CD14-positive monocyte (primary cell): Measurements from ENCODE around the gene MACROD1. TPM values are rescaled to one million over a fixed set of nuclear protein-coding genes. Genes with fewer than 3 reads are reported as not detected.

Experiments
- DNase-seq, 3 donors: peaks; one replicate each; pipeline ENCODE4 v3.0.0-alpha.2; 2011 to 2022
- H2AFZ ChIP-seq: 2 replicates; pipeline ENCODE4 v1.6.0; 2012; ENCODE audit warnings: mild to moderate bottlenecking, low read depth, low read length, inconsistent platforms; ENCODE audit not compliant: insufficient read depth, poor library complexity, severe bottlenecking
- H3K27ac ChIP-seq, 2 donors: 1 replicate in 1 of 2; 2 replicates in 1 of 2; pipeline ENCODE4 v1.5.1; 2012 to 2013; ENCODE audit warnings: low read length in 2 of 2, control low read depth in 1 of 2, inconsistent platforms in 1 of 2, low read depth in 1 of 2, mild to moderate bottlenecking in 1 of 2
- H3K27me3 ChIP-seq, 2 donors: one replicate each; pipeline versions ENCODE4 v1.6.0 to v1.6.1; 2011 to 2013; ENCODE audit warnings: low read length in 2 of 2; ENCODE audit not compliant: control insufficient read depth in 2 of 2, insufficient read depth in 2 of 2
- H3K36me3 ChIP-seq, 2 donors: replicated peaks in 1 of 2; 1 replicate in 1 of 2; 2 replicates in 1 of 2; pipeline versions ENCODE4 v1.5.1 to v1.6.1; 2012 to 2013; ENCODE audit warnings: low read length in 2 of 2, control low read depth in 1 of 2, inconsistent platforms in 1 of 2, mild to moderate bottlenecking in 1 of 2; ENCODE audit not compliant: insufficient read depth in 2 of 2, control insufficient read depth in 1 of 2
- H3K4me1 ChIP-seq, 2 donors: 1 replicate in 1 of 2; 2 replicates in 1 of 2; pipeline versions ENCODE4 v1.5.1 to v1.6.1; 2012 to 2013; ENCODE audit warnings: low read length in 2 of 2, control low read depth in 1 of 2, inconsistent platforms in 1 of 2, mild to moderate bottlenecking in 1 of 2, moderate library complexity in 1 of 2; ENCODE audit not compliant: insufficient read depth in 2 of 2, control insufficient read depth in 1 of 2
- H3K4me2 ChIP-seq: replicated peaks from 2 replicates; pipeline ENCODE3; 2012; ENCODE audit warnings: low read length, moderate library complexity, mild to moderate bottlenecking; ENCODE audit not compliant: poor library complexity, severe bottlenecking; ENCODE audit errors: extremely low read depth
- H3K4me3 ChIP-seq, 3 experiments: fragments of 200-600 bp in 1 of 3; sonication (generic) in 1 of 3; replicated peaks in 1 of 3; 1 replicate in 2 of 3; 2 replicates in 1 of 3; pipeline ENCODE4 v1.5.1; 2011 to 2013; ENCODE audit warnings: low read length in 3 of 3, mild to moderate bottlenecking in 3 of 3, control low read depth in 2 of 3, low read depth in 2 of 3, inconsistent platforms in 1 of 3, moderate library complexity in 1 of 3
- H3K79me2 ChIP-seq: 2 replicates; pipeline ENCODE4 v1.6.0; 2012; ENCODE audit warnings: mild to moderate bottlenecking, control low read depth, inconsistent platforms, low read length, moderate library complexity; ENCODE audit not compliant: insufficient read depth
- H3K9ac ChIP-seq: 2 replicates; pipeline ENCODE4 v1.6.0; 2017; ENCODE audit warnings: low read length, mild to moderate bottlenecking; ENCODE audit not compliant: insufficient read depth, poor library complexity, severe bottlenecking
- H3K9me3 ChIP-seq, 2 donors: replicated peaks in 1 of 2; 1 replicate in 1 of 2; 2 replicates in 1 of 2; pipeline versions ENCODE4 v1.5.1 to v1.6.1; 2012 to 2013; ENCODE audit warnings: low read length in 2 of 2, control low read depth in 1 of 2; ENCODE audit not compliant: control insufficient read depth in 1 of 2, insufficient read depth in 1 of 2
- H4K20me1 ChIP-seq: 2 replicates; pipeline ENCODE4 v1.6.0; 2012; ENCODE audit warnings: mild to moderate bottlenecking, low read length, control low read depth, moderate library complexity; ENCODE audit not compliant: insufficient read depth
- H3K27ac Mint-ChIP-seq, 7 donors: one replicate each; pipeline ENCODE4 v1.8.0; 2020; ENCODE audit warnings: mild to moderate bottlenecking in 7 of 7, mixed read lengths in 7 of 7, moderate library complexity in 6 of 7, inconsistent platforms in 2 of 7
- H3K27me3 Mint-ChIP-seq, 3 donors: one replicate each; pipeline ENCODE4 v1.8.0; 2021 to 2022; ENCODE audit warnings: low read depth in 3 of 3, mild to moderate bottlenecking in 3 of 3, mixed read lengths in 3 of 3, moderate library complexity in 3 of 3, inconsistent platforms in 1 of 3
- H3K36me3 Mint-ChIP-seq, 2 donors: one replicate each; pipeline ENCODE4 v1.8.0; 2020; ENCODE audit warnings: mixed read lengths in 2 of 2, inconsistent platforms in 1 of 2, mild to moderate bottlenecking in 1 of 2
- H3K4me1 Mint-ChIP-seq: one replicate; pipeline ENCODE4 v1.8.0; 2020; ENCODE audit warnings: mild to moderate bottlenecking, mixed read lengths
- H3K4me3 Mint-ChIP-seq, 2 donors: one replicate each; pipeline ENCODE4 v1.8.0; 2020; ENCODE audit warnings: mild to moderate bottlenecking in 2 of 2, mixed read lengths in 2 of 2, moderate library complexity in 1 of 2
- H3K9me3 Mint-ChIP-seq, 7 donors: one replicate each; pipeline ENCODE4 v1.8.0; 2020 to 2022; ENCODE audit warnings: mixed read lengths in 7 of 7, mild to moderate bottlenecking in 6 of 7, moderate library complexity in 6 of 7, inconsistent platforms in 2 of 7
- CTCF ChIP-seq: fragments of 200-600 bp; IDR thresholded peaks from one replicate; pipeline ENCODE4 v1.8.0; 2022; ENCODE audit warnings: antibody characterized with exemption, mild to moderate bottlenecking
- WGBS: methylation state at CpG from one replicate; pipeline ENCODE4 v1.1.5; 2013; ENCODE audit warnings: missing lambda C conversion rate; ENCODE audit not compliant: insufficient coverage; 5-methylcytosine and 5-hydroxymethylcytosine counted together
- intact Hi-C, 2 donors: fragments of 100-400 bp; cut with micrococcal nuclease; formaldehyde crosslinking; loops; one replicate each; pipeline versions ENCODE4 v1.15.0 to v1.15.1; 2023
- polyA plus RNA-seq, 3 donors: library from polyadenylated mRNA; depleted of rRNA in 1 of 3; unstranded in 2 of 3; stranded (reverse) in 1 of 3; fragments of 300-500 nt in 2 of 3; fragments of >200 nt in 1 of 3; fragmentation: Illumina TruSeq in 2 of 3; gene quantifications; 1 replicate in 2 of 3; 2 replicates in 1 of 3; pipeline ENCODE4 v1.2.3, GENCODE V29; 2012 to 2021

Gene MACROD1
- polyA plus RNA-seq, 3 donors, result 1.5 to 2.4 (median 2.2) TPM

DNA sequence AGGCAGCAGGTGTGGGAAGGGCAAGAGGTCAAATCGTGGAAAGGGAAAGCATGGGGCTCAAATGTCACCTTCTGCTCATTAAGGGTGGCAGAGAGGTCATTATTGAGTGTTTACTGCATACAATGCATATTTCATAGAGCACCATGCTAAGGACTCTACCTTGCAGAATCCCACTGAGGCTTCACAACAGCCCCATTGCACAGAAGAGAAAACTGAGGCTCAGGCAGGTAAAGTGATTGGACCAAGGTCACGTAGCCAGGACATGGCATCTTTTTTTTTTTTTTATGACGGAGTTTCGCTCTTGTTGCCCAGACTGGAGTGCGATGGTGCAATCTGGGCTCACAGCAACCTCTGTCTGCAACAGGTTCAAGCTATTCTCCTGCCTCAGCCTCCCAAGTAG is 122.4 kb downstream of the MACROD1 start:
- WGBS, result 100% methylated on average over 2 of the region's 5 CpGs
- Mint-ChIP-seq H3K4me3 (no peak overlapping the region), H3K27ac (no peak overlapping the region), H3K36me3 (no peaks in the 10 kb centered on the region), H3K9me3 (peaks cover 0 to 6% (median 0%) of the 10 kb centered on the region in 7 donors), H3K4me1 (peaks cover 10% of the 10 kb centered on the region), H3K27me3 (peaks cover 1 to 8% (median 3%) of the 10 kb centered on the region in 3 donors)
- intact Hi-C loops, result no loop called here
- H2AFZ ChIP-seq, result no peak overlapping the region
- H3K4me2 ChIP-seq, result no peak overlapping the region
- no peaks in the 10 kb centered on the region for H3K79me2 ChIP-seq
- peaks cover 0 to under 1% of the 10 kb centered on the region in 2 donors for H3K27me3 ChIP-seq
- peaks cover 14 to 16% of the 10 kb centered on the region in 2 donors for H3K4me1 ChIP-seq
- no peaks in the 10 kb centered on the region for H3K36me3 ChIP-seq
- H3K27ac ChIP-seq, result no peak overlapping the region
- H3K9ac ChIP-seq, result no peak overlapping the region
- no peak for DNase-seq
- no peaks in the 10 kb centered on the region for H4K20me1 ChIP-seq
- no peak for TF ChIP-seq CTCF
- no peak overlapping the region for H3K4me3 ChIP-seq
- H3K9me3 ChIP-seq, result no peaks in the 10 kb centered on the region

- Mint-ChIP-seq H3K36me3 (no peaks in the 10 kb centered on the region), H3K27ac (no peak overlapping the region), H3K4me1 (peaks cover 4% of the 10 kb centered on the region), H3K9me3 (peaks cover 0 to 6% (median 0%) of the 10 kb centered on the region in 7 donors), H3K27me3 (peaks cover 11 to 20% (median 12%) of the 10 kb centered on the region in 3 donors), H3K4me3 (no peak overlapping the region)
- no peaks in the 10 kb centered on the region for H3K36me3 ChIP-seq
- no peak overlapping the region for H3K4me3 ChIP-seq
- no peak overlapping the region for H3K9ac ChIP-seq
- no peaks in the 10 kb centered on the region for H3K9me3 ChIP-seq
- intact Hi-C loops, result no loop called here
- no peak overlapping the region for H3K27ac ChIP-seq
- H3K79me2 ChIP-seq, result no peaks in the 10 kb centered on the region
- TF ChIP-seq CTCF, result no peak
- peaks cover 2 to 4% of the 10 kb centered on the region in 2 donors for H3K4me1 ChIP-seq
- H3K4me2 ChIP-seq, result no peak overlapping the region
- H3K27me3 ChIP-seq, result peaks cover 1 to 12% of the 10 kb centered on the region in 2 donors
- H4K20me1 ChIP-seq, result no peaks in the 10 kb centered on the region
- no peak overlapping the region for H2AFZ ChIP-seq
- whole genome bisulfite sequencing, result 95% methylated on average over 2 of the region's 4 CpGs
- DNase-seq, result no peak
These were observed 123.6 kb downstream of the MACROD1 start for GRCh38 chr11:64042301-64042700.
